Keratinocyte (primary cell): ENCODE measurements around the gene PCSK6. TPM values are rescaled to one million over a fixed set of nuclear protein-coding genes. Genes with fewer than 3 reads are reported as not detected.

ENCODE experiments used
- DNase-seq: peaks from one replicate; pipeline ENCODE4 v3.0.0-alpha.2; 2011; ENCODE audit warnings: low read depth, missing footprints, low spot score
- FAIRE-seq: peaks from 2 replicates; lab custom pipeline; 2011; peaks lifted over from hg19 to GRCh38; lab: Jason Lieb, UNC
- H2AFZ ChIP-seq: 2 replicates; pipeline ENCODE4 v1.6.0; 2012; ENCODE audit warnings: low read length, control low read depth, inconsistent platforms; ENCODE audit not compliant: control insufficient read depth
- H3K27ac ChIP-seq: 2 replicates; pipeline ENCODE4 v1.5.1; 2011; ENCODE audit warnings: low read length; ENCODE audit not compliant: control insufficient read depth, insufficient read depth
- H3K27me3 ChIP-seq: 3 replicates; pipeline ENCODE4 v1.6.0; 2011; ENCODE audit warnings: low read length; ENCODE audit not compliant: control insufficient read depth, insufficient read depth; ENCODE audit errors: extremely low read depth
- H3K36me3 ChIP-seq, 2 experiments: 2 replicates in 1 of 2; 3 replicates in 1 of 2; pipeline ENCODE4 v1.5.1; 2011; ENCODE audit warnings: low read length in 2 of 2, mild to moderate bottlenecking in 1 of 2; ENCODE audit not compliant: control insufficient read depth in 2 of 2, insufficient read depth in 2 of 2; ENCODE audit errors: extremely low read depth in 1 of 2
- H3K4me1 ChIP-seq: 3 replicates; pipeline ENCODE4 v1.5.1; 2011; ENCODE audit warnings: low read length; ENCODE audit not compliant: control insufficient read depth, insufficient read depth; ENCODE audit errors: extremely low read depth
- H3K4me2 ChIP-seq: 3 replicates; pipeline ENCODE4 v1.6.0; 2011; ENCODE audit warnings: low read depth, low read length; ENCODE audit not compliant: control insufficient read depth, insufficient read depth; ENCODE audit errors: extremely low read depth
- H3K4me3 ChIP-seq, 3 experiments: fragments of 200-600 bp in 1 of 3; sonication (generic) in 1 of 3; 2 replicates in 2 of 3; 3 replicates in 1 of 3; pipeline ENCODE4 v1.5.1; 2011 to 2016; ENCODE audit warnings: low read length in 3 of 3, mild to moderate bottlenecking in 3 of 3, control low read depth in 2 of 3, inconsistent platforms in 1 of 3, low read depth in 1 of 3, mixed read lengths in 1 of 3, mixed run types in 1 of 3, moderate library complexity in 1 of 3; ENCODE audit not compliant: control insufficient read depth in 2 of 3, insufficient read depth in 2 of 3; ENCODE audit errors: extremely low read depth in 1 of 3
- H3K79me2 ChIP-seq: 2 replicates; pipeline ENCODE4 v1.6.0; 2012; ENCODE audit warnings: low read length; ENCODE audit not compliant: control insufficient read depth, insufficient read depth
- H3K9ac ChIP-seq: 3 replicates; pipeline ENCODE4 v1.6.0; 2011; ENCODE audit warnings: low read length; ENCODE audit not compliant: control insufficient read depth, insufficient read depth; ENCODE audit errors: extremely low read depth
- H3K9me1 ChIP-seq: 3 replicates; pipeline ENCODE4 v1.6.0; 2011; ENCODE audit warnings: low read length; ENCODE audit not compliant: control insufficient read depth, insufficient read depth; ENCODE audit errors: extremely low read depth
- H3K9me3 ChIP-seq: 2 replicates; pipeline ENCODE4 v1.5.1; 2012; ENCODE audit warnings: low read depth, low read length; ENCODE audit not compliant: control insufficient read depth
- H4K20me1 ChIP-seq: 3 replicates; pipeline ENCODE4 v1.6.0; 2011; ENCODE audit warnings: low read length; ENCODE audit not compliant: control insufficient read depth, insufficient read depth; ENCODE audit errors: extremely low read depth
- CTCF ChIP-seq, 3 experiments: IDR thresholded peaks in 1 of 3; conservative IDR thresholded peaks in 1 of 3; optimal IDR thresholded peaks in 1 of 3; 2 replicates in 2 of 3; 3 replicates in 1 of 3; pipeline versions ENCODE3 to v1.5.1; 2011; ENCODE audit warnings: low read length in 3 of 3, mild to moderate bottlenecking in 3 of 3, moderate library complexity in 2 of 3, control low read depth in 1 of 3, inconsistent platforms in 1 of 3; ENCODE audit not compliant: insufficient read depth in 2 of 3; ENCODE audit errors: extremely low read depth in 1 of 3
- EZH2 ChIP-seq: IDR thresholded peaks from one replicate; pipeline ENCODE4 v1.6.1; 2012; ENCODE audit warnings: inconsistent platforms, mild to moderate bottlenecking, low read length, moderate library complexity
- dilution Hi-C: fragments of 300-500 bp; cut with MboI; formaldehyde crosslinking; loops from one replicate; pipeline ENCODE4 v1.7.0; 2020; ENCODE audit warnings: low sequenced_read_pairs; ENCODE audit not compliant: extremely low pct_ligation_motif_present
- polyA plus RNA-seq, 5 experiments: library from polyadenylated mRNA; depleted of rRNA in 3 of 5; stranded (reverse) in 3 of 5; stranded (forward) in 1 of 5; unstranded in 1 of 5; fragments of >200 nt; gene quantifications; 1 replicate in 1 of 5; 2 replicates in 3 of 5; 3 replicates in 1 of 5; pipeline versions ENCODE4 v1.2.1 to v1.2.3, GENCODE V29; 2011 to 2012; ENCODE audit warnings: missing spikeins in 2 of 5, low read depth in 1 of 5, low replicate concordance in 1 of 5

PCSK6 gene
- polyA plus RNA-seq, 1 donor (not counting 4 experiments of a cell fraction or from before 2014, with no cell fraction given): 3.1 TPM

DNA sequence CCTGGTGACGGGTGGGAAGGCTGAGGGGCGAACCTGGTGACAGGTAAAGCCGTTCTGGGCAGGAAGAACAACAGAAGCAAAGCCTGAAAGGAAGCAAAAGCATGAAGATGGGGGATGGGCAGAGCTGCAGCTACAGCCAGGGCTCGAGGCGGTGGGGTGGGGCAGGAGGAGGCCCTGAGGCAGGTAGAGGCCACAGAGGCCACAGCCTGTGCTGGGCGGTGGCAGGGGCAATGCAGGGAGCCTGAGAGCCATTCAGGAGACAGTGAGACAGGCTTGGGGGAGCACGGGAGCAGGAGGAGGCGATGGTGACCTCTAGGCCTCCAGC, 8.2 kb downstream of the PCSK6 start:
- H3K36me3 ChIP-seq: no peaks in the 10 kb centered on the region
- peaks cover 11% of the 10 kb centered on the region for H3K4me1 ChIP-seq
- no peak overlapping the region for H3K4me3 ChIP-seq
- DNase-seq (no peak), FAIRE-seq (no peak)
- H3K27ac ChIP-seq: no peak overlapping the region
- H3K9me1 ChIP-seq: no peaks in the 10 kb centered on the region
- no peaks in the 10 kb centered on the region for H3K27me3 ChIP-seq
- dilution Hi-C loops: no loop called here
- no peaks in the 10 kb centered on the region for H3K9me3 ChIP-seq
- no peak overlapping the region for H3K4me2 ChIP-seq
- no peaks in the 10 kb centered on the region for H3K79me2 ChIP-seq
- no peak overlapping the region for H3K9ac ChIP-seq
- no peaks in the 10 kb centered on the region for H4K20me1 ChIP-seq
- no peak overlapping the region for H2AFZ ChIP-seq
- TF ChIP-seq CTCF (optimal IDR thresholded peaks at IDR 0.05 in 1 of 3, IDR thresholded peaks at IDR 0.05 in 1 of 3, conservative IDR thresholded peaks at IDR 0.05 in 1 of 3; ENCODE audit: extremely low read depth in 1 of 3, insufficient read depth in 2 of 3, low read length in 3 of 3) (no peak), EZH2 (no peak)

DNA sequence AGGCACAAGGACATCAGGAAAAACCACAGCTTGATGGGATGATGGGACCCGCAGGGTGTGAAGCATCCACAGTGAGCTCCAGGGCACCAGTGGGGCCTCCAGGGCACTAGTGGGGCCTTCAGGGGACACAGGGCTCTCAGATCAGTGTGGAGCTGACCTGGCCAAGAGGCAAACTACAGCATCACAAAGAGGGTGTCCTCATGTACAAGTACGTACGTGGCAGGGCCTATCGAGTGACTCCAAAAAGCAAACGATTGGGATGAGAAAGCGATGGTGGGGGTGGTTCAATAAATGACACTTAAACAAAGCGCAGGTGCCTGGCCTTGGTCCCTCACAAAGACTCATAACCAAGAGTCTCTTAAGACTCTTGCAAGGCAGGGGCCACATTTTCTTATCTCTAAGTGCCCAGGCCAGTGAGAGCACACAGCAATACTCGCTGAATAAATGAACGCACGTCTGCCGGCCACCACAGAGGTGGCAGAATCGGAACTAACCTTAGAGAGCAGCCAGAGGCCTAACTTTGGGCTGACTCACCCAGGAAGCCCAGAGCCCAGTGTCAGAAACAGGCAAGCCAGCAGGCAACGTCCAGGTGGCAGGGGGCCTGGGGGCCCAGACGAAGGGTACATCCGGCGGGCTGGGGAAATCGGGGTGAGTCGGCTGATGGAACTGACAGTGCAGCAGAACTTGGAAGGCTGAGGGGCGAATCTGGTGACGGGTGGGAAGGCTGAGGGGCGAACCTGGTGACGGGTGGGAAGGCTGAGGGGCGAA, 8.7 kb downstream of the PCSK6 start:
- no peak overlapping the region for H3K4me3 ChIP-seq
- H3K4me1 ChIP-seq: peaks cover 11% of the 10 kb centered on the region
- H3K27me3 ChIP-seq: no peaks in the 10 kb centered on the region
- no peak overlapping the region for H3K27ac ChIP-seq
- DNase-seq: no peak
- H3K9ac ChIP-seq: no peak overlapping the region
- H3K9me3 ChIP-seq: no peaks in the 10 kb centered on the region
- TF ChIP-seq EZH2 (no peak), CTCF (optimal IDR thresholded peaks at IDR 0.05 in 1 of 3, IDR thresholded peaks at IDR 0.05 in 1 of 3, conservative IDR thresholded peaks at IDR 0.05 in 1 of 3; ENCODE audit: extremely low read depth in 1 of 3, insufficient read depth in 2 of 3, low read length in 3 of 3) (no peak)
- H4K20me1 ChIP-seq: no peaks in the 10 kb centered on the region
- dilution Hi-C loops: no loop called here
- H3K36me3 ChIP-seq: no peaks in the 10 kb centered on the region
- no peak overlapping the region for H3K4me2 ChIP-seq
- H2AFZ ChIP-seq: no peak overlapping the region
- no peaks in the 10 kb centered on the region for H3K9me1 ChIP-seq
- H3K79me2 ChIP-seq: no peaks in the 10 kb centered on the region
- no peak for FAIRE-seq
